HG02852 (cell line): ENCODE measurements around the gene PBLD.
"Not testable (repeated sequence)": the region's sequence is repeated elsewhere in the genome, so short reads cannot be mapped to it uniquely, and the experiment has no call there.

Experiments used
- ATAC-seq: cut with Tn5 transposase; IDR thresholded peaks from one replicate; pipeline ENCODE4 v1.9.1; 2021; ENCODE audit warnings: mild to moderate bottlenecking, moderate library complexity; ENCODE audit not compliant: unreplicated experiment

Gene PBLD

DNA sequence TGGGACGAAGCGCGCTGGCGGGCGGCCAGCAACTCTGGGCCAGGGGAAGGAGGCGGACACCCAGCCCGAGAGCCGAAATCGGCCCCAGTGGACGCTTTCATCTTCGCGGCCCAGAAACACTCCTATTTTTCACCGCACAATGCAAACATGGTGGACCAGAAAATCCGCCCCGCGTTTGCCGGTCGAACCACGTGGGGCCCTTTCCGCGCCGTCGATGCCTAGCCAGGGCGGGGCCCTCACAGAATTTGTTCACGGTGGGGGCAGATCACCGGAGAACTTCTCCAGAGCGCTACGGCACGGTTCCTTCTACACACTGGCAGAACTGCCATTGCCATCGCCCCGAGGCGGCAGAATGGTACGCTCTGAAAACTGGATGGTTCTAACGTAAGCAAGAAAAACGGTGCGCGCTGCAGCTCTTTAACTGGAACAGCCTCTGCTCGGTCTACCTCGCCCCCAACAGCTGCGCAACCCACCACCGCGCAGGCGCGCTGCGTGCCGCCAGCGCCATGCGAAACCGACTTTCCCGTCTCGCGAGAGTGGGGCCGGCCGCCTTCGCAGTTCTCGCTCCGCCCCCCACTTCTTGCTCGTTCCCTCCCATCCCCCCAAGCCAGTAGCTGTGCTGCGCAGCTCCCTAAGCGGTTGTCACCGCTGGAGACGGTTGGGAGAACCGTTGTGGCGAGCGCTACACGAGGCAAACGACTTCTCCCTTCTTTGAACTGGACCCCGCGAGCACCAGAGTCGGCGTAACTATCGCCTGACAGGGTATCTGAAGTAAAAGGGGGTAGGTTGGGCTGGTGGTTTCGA is 1.1 kb downstream of the PBLD start, which contains the start of gene HNRNPH3:
HNRNPH3 (plus strand) TSS at position 610 of the 804 bp plus-strand sequence. CDS start 5,158 bp downstream, outside the sequence.
- ATAC-seq, result peak; percentile 69

- no peak for ATAC-seq
Observed at GRCh38 chr10:68330852-68331454, 1.8 kb downstream of the PBLD start.

DNA sequence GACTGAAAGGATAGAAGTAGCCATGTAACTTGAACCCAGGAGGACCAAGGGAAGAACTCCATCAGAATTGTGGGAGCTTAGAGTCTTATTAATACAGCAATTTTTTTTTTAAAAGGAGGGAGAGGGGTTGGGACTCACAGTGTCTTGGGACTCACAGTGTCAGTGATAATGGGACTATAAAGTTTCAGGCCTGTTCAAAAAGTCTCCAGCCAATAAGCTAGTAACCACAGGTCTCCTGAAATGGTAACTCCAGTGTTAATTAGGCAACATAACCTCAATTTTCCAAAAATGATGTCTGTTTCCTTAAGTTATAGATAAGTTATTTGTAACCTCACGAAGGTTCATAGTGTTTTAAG is 3.2 kb downstream of the PBLD start:
- no peak for ATAC-seq

DNA sequence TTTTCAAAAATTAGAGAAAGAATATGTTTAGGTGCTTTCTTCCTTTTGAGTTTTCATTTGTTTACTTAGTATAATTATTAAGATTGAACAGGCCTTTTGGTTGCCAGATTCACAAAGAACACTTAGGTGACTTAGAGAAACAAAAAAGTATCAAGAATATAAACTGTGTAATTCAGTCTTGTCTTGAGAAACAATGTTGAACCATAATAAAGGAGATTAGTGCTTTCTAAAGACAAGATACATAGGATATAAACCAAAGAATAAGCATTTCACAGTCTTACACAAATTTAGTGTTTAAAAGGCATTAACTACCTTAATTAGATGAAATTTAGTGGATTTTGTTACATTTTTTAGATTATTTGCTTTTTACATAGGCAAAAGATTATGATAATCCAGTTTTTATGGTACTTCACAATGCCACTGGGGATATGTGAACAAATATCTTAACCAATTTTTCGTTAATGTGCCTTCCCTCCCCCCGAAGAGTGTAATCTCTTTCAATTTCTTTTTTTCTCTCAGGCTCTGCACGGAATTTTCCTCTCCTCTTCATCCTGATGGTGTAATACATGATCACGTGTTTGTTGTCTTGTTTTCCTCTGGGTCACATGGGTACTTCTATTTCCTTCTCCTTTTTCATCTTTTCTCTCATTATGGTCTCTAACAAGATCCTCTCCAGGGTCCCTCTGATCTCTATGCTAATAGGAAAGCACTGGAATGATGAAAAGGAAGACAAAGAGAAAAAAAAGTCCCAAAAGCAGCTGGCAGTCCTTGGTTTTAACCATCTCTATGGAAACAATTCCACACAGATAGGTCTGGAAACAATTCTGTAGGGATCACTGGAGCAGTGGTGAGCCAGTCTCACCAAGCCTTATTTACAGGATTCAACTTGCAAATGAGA is 4.6 kb downstream of the PBLD start:
- no peak for ATAC-seq

DNA sequence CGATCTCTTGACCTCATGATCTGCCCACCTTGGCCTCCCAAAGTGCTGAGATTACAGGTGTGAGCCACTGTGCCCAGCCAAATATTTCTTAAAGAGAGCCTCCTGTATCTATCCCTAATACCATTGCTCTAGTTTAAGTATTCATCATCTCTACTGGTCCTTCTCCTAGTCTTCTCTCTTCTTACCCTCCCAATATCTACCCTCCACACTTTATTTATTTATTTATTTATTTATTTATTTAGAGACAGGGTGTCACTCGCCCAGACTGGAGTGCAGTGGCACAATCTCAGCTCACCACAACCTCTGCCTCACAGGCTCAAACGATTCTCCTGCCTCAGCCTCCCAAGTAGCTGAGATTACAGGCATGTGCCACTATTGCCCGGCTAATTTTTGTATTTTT is 8.3 kb downstream of the PBLD start:
- ATAC-seq, result not testable (repeated sequence)

DNA sequence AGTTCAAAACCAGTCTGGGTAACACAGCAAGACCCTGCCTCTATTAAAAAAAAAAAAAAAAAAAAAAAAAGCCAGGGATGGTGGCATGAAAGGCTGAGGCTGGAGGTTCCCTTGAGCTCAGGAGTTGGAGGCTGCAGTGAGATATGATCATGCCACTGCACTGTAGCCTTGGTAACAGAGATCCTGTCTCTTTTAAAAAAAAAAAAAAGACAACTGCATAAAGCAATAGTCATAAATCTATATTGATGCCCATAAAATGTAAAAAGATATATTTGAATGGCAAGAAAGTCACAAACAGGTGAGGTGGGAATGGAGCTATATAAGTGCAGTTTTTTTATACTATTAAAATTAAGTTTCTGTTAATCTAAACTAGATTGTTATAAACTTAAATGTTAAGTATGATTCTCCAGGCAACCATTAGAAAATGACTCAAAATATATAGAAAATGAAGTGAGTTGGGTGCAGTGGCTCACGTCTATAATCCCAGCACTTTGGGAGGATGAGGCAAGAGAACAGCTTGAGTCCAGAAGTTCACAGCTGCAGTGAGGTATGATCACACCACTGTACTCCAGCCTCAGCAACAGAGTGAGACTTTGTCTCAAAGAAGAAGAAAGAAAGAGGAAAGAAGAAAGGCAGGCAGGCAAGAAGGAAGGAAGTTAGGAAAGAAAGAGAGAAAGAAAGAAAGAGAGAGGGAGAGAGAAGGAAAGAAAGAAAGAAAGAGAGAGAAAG is 14.2 kb downstream of the PBLD start:
- ATAC-seq, result no peak

DNA sequence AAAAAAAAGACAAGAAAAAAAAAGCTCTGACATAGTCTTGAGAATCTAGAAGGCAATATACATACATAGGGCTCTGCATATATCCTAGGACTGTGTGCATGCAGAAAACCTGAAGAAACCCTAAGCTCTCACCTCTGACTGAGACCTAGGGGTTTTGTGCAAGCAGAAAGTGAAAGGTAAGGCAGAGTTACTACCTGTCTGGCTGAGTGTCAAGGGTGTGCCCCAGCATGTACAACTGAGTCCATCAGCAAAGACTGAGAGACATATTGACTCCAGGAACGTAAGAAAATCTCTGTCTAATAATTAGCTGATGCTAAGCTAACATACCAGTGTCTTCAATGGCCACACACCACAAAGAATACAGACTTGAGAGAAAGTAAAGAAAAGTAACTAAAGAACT is 17.1 kb downstream of the PBLD start:
- no peak for ATAC-seq

GRCh38 chr10:68314930-68315329 is 17.8 kb downstream of the PBLD start:
- not testable (repeated sequence) for ATAC-seq

GRCh38 chr10:68310531-68310930 is 22.2 kb downstream of the PBLD start:
- ATAC-seq, result no peak

DNA sequence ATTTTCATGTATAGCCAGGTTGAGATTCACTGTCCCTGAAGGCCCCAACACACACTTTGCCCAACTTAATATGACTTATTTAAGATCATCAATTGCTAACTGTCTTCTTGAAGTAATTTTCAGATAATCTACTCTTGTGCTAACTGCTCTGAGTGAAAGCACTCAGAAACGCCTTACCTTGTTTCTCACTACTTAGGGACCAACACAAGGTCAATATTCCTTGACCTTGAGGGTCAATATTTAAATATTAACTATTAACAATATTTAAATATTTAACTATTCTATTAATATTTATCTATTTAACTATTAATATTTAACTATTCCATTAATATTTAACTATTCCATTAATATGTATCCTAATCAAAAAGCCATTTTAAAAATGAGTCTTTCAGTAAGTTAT is 26.9 kb downstream of the PBLD start:
- no peak for ATAC-seq

DNA sequence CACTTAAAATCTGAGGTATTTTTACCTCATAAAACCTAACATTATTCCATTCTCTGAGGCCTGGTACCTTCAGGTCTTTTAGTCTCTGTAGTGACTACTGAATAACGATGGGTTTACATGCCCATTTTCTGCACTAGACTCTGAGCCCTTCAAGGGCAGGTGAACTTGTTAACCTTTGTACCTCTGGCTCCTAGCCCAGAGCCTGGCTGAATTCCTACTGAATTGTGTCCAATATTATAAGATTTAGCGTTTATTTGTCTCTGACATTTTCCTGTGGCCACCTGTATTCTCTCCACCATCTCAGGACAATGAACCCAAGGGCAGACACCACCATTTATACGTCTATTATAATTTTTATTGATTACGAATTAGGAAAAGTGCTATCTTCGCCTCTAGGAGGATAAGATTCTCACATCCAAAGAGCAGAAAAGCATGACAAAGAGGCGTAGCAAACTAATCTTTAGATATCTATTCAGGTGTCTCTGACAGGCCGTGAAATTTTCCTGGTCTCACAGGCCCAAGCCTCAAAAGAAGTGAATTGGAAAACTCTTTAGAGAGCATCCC is 28.8 kb downstream of the PBLD start:
- no peak for ATAC-seq

GRCh38 chr10:68302871-68303270 is 29.9 kb downstream of the PBLD start:
- no peak for ATAC-seq

DNA sequence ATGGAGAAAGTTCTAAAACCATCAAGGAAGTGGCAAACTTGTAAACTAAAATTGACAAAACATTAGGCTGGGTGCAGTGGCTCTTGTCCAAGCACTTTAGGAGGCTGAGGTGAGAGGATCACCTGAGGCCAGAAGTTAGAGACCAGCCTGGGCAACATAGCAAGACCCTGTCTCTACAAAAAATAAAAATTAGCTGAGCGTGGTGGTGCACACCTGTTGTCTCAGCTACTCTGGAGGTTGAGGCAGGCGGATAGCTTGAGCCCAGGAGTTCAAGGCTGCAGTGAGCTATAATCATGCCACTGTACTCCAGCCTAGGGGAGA is 30.3 kb downstream of the PBLD start:
- no peak for ATAC-seq

GRCh38 chr10:68301790-68302502 is 30.8 kb downstream of the PBLD start:
- ATAC-seq, result no peak

DNA sequence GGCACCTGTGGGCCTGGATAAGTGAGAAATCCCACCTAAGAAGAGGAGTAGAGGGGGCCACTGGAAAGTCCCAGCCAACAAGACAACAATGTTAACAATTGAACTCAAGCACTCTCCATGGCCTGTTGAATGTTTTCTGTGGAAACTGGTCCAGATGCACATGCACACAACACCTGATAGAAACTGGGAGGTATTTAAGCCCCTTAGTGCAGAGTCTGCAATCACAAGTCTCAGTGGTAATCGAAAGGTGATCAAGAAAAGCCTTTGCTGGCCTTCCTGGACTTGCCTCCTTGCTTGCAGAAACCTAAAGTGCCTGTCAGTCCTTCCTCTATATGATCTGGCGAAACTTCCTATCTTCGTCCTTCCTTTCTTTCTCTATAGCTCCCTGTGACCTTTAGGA is 31.4 kb downstream of the PBLD start:
- no peak for ATAC-seq

GRCh38 chr10:68296843-68297663 is 35.7 kb downstream of the PBLD start:
- ATAC-seq, result no peak

- ATAC-seq, result no peak
Observed at GRCh38 chr10:68290736-68291135, 42.0 kb downstream of the PBLD start.

GRCh38 chr10:68288717-68289116 is 44.0 kb downstream of the PBLD start:
- ATAC-seq, result no peak
